ENCODE results near the gene NPFFR2.

- TF ChIP-seq CTCF (IDR thresholded peaks at IDR 0.05), result no peak
- TF ChIP-seq POLR2A (IDR thresholded peaks at IDR 0.05), result no peak
Observed at GRCh38 chr4:72119946-72120345, 88.1 kb downstream of the NPFFR2 start.

Measured in Peyer's patch (tissue), 4 donors.